Endothelial cell of umbilical vein (primary cell): Measurements from ENCODE around the gene TAF8. TPM values are rescaled to one million over a fixed set of nuclear protein-coding genes. Genes with fewer than 3 reads are reported as not detected.

Experiments
- BruUV-seq: library from RNA; stranded (reverse); fragments of 400-500 nt; replicated peaks from 2 replicates; lab custom pipeline; 2021; lab: Mats Ljungman, UMichigan
- CTCF ChIA-PET: fragments of 300-600, 350-600 bp; sonication (Branson Sonifier 250); formaldehyde crosslinking; loops from one replicate; lab custom pipeline; 2021; ENCODE audit warnings: antibody characterized with exemption, inconsistent platforms; lab: Charles Lee
- POLR2A ChIA-PET: fragments of 300-600, 350-600 bp; sonication (Branson Sonifier 250); formaldehyde crosslinking; loops from one replicate; lab custom pipeline; 2021; ENCODE audit warnings: antibody characterized with exemption, inconsistent platforms; lab: Charles Lee
- DNase-seq: peaks from one replicate; pipeline ENCODE4 v3.0.0-alpha.2; 2011; ENCODE audit warnings: low read depth, low spot score
- FAIRE-seq: peaks from 2 replicates; lab custom pipeline; 2011; peaks lifted over from hg19 to GRCh38; lab: Jason Lieb, UNC
- H2AFZ ChIP-seq: 2 replicates; pipeline ENCODE4 v1.6.0; 2012; ENCODE audit warnings: low read depth, low read length, control low read depth, inconsistent platforms
- H3K27ac ChIP-seq: 2 replicates; pipeline ENCODE4 v1.5.1; 2011; ENCODE audit warnings: low read depth, mild to moderate bottlenecking, control low read depth, low read length, moderate library complexity; ENCODE audit not compliant: insufficient read depth
- H3K27me3 ChIP-seq, 2 experiments: 2 replicates each; pipeline versions ENCODE4 v1.6.0 to v1.6.1; 2011; ENCODE audit warnings: low read length in 2 of 2, mixed read lengths in 1 of 2; ENCODE audit not compliant: control insufficient read depth in 2 of 2, insufficient read depth in 2 of 2
- H3K36me3 ChIP-seq, 2 experiments: 2 replicates in 1 of 2; 3 replicates in 1 of 2; pipeline ENCODE4 v1.5.1; 2011; ENCODE audit warnings: low read length in 2 of 2, mild to moderate bottlenecking in 1 of 2, moderate library complexity in 1 of 2; ENCODE audit not compliant: control insufficient read depth in 2 of 2, insufficient read depth in 2 of 2; ENCODE audit errors: extremely low read depth in 1 of 2
- H3K4me1 ChIP-seq: 3 replicates; pipeline ENCODE4 v1.5.1; 2011; ENCODE audit warnings: mild to moderate bottlenecking, low read length; ENCODE audit not compliant: control insufficient read depth, insufficient read depth; ENCODE audit errors: extremely low read depth
- H3K4me2 ChIP-seq: 2 replicates; pipeline ENCODE4 v1.6.1; 2011; ENCODE audit warnings: low read length, control low read depth, mixed read lengths; ENCODE audit not compliant: insufficient read depth
- H3K4me3 ChIP-seq, 3 experiments: fragments of 200-600 bp in 1 of 3; sonication (generic), shearing (Covaris generic) in 1 of 3; replicated peaks in 1 of 3; 2 replicates each; pipeline ENCODE4 v1.5.1; 2011 to 2016; ENCODE audit warnings: control low read depth in 3 of 3, low read length in 3 of 3, mild to moderate bottlenecking in 2 of 3, inconsistent platforms in 1 of 3, low read depth in 1 of 3, moderate library complexity in 1 of 3; ENCODE audit not compliant: insufficient read depth in 1 of 3
- H3K79me2 ChIP-seq: 2 replicates; pipeline ENCODE4 v1.6.0; 2012; ENCODE audit warnings: low read length, inconsistent platforms; ENCODE audit not compliant: control insufficient read depth, insufficient read depth
- H3K9ac ChIP-seq: replicated peaks from 2 replicates; pipeline ENCODE3; 2011; ENCODE audit warnings: low read length, control low read depth; ENCODE audit not compliant: insufficient read depth; ENCODE audit errors: extremely low read depth
- H3K9me1 ChIP-seq: replicated peaks from 3 replicates; pipeline ENCODE4 v1.6.0; 2011; ENCODE audit warnings: mild to moderate bottlenecking, low read length; ENCODE audit not compliant: control insufficient read depth, insufficient read depth; ENCODE audit errors: extremely low read depth
- H3K9me3 ChIP-seq: replicated peaks from 2 replicates; pipeline ENCODE4 v1.5.1; 2012; ENCODE audit warnings: low read length, inconsistent platforms; ENCODE audit not compliant: control insufficient read depth, insufficient read depth
- H4K20me1 ChIP-seq: replicated peaks from 2 replicates; pipeline ENCODE3; 2011; ENCODE audit warnings: mild to moderate bottlenecking, low read length; ENCODE audit not compliant: control insufficient read depth, insufficient read depth; ENCODE audit errors: extremely low read depth
- EZH2 ChIP-seq: IDR thresholded peaks from 2 replicates; pipeline ENCODE4 v1.6.1; 2012; ENCODE audit warnings: borderline replicate concordance, low read depth, mild to moderate bottlenecking, moderate library complexity, low read length, inconsistent platforms; ENCODE audit not compliant: severe bottlenecking
- FOS ChIP-seq: IDR thresholded peaks from 2 replicates; pipeline ENCODE4 v1.6.1; 2011; ENCODE audit warnings: mild to moderate bottlenecking, low read length, moderate library complexity, borderline replicate concordance; ENCODE audit not compliant: insufficient read depth
- GATA2 ChIP-seq: IDR thresholded peaks from 2 replicates; pipeline ENCODE4 v1.7.0; 2011; ENCODE audit warnings: low read depth, mild to moderate bottlenecking, moderate library complexity, mixed read lengths, low read length; ENCODE audit not compliant: insufficient read length, insufficient read depth
- JUN ChIP-seq: IDR thresholded peaks from 2 replicates; pipeline ENCODE4 v1.6.1; 2011; ENCODE audit warnings: borderline replicate concordance, low read depth; ENCODE audit not compliant: insufficient read length, insufficient read depth
- MYC ChIP-seq: IDR thresholded peaks from one replicate; pipeline ENCODE4 v1.6.1; 2011; ENCODE audit warnings: mild to moderate bottlenecking, low read depth, low read length
- POLR2A ChIP-seq: IDR thresholded peaks from 2 replicates; pipeline ENCODE4 v1.6.1; 2012; ENCODE audit warnings: low read depth, mild to moderate bottlenecking, control low read depth, low read length
- POLR2AphosphoS5 ChIP-seq: IDR thresholded peaks from 2 replicates; pipeline ENCODE4 v1.6.1; 2012; ENCODE audit warnings: low read depth, mild to moderate bottlenecking, control low read depth, low read length, moderate library complexity; ENCODE audit not compliant: insufficient read depth
- dilution Hi-C: fragments of 300-500 bp; cut with MboI; formaldehyde crosslinking; loops from one replicate; pipeline ENCODE4 v1.15.0; 2019; ENCODE audit warnings: low sequenced_read_pairs; ENCODE audit not compliant: extremely low pct_ligation_motif_present
- intact Hi-C: fragments of 100-400 bp; cut with micrococcal nuclease; formaldehyde crosslinking; loops from one replicate; pipeline ENCODE4 v1.10.0; 2022
- polyA plus RNA-seq, 4 experiments: library from polyadenylated mRNA; depleted of rRNA in 3 of 4; stranded (reverse) in 3 of 4; unstranded in 1 of 4; fragments of >200 nt; gene quantifications; 2 replicates each; pipeline versions ENCODE4 v1.2.1 to v1.2.3, GENCODE V29; 2011 to 2012; ENCODE audit warnings: missing spikeins in 1 of 4
- total RNA-seq: library from RNA; stranded (reverse); gene quantifications from 2 replicates; pipeline ENCODE4 v1.2.3, GENCODE V29; 2021
- TF ChIP-seq, protein P1 (sequence below), 2 donors: IDR thresholded peaks; 1 replicate in 1 of 2; 2 replicates in 1 of 2; pipeline ENCODE4 v1.5.1; 2011; ENCODE audit warnings: low read length in 2 of 2, mild to moderate bottlenecking in 2 of 2, moderate library complexity in 2 of 2, control low read depth in 1 of 2, inconsistent platforms in 1 of 2, low read depth in 1 of 2; ENCODE audit not compliant: insufficient read depth in 1 of 2; ENCODE audit errors: extremely low read depth in 1 of 2
- TF ChIP-seq, protein P2 (sequence below): IDR thresholded peaks from 2 replicates; pipeline ENCODE4 v1.6.1; 2011; ENCODE audit not compliant: insufficient read depth, insufficient read length

Gene TAF8
- total and polyA plus RNA-seq, 2 donors (not counting 3 experiments of a cell fraction or from before 2014, with no cell fraction given), result 32.9 to 45.4 TPM

DNA sequence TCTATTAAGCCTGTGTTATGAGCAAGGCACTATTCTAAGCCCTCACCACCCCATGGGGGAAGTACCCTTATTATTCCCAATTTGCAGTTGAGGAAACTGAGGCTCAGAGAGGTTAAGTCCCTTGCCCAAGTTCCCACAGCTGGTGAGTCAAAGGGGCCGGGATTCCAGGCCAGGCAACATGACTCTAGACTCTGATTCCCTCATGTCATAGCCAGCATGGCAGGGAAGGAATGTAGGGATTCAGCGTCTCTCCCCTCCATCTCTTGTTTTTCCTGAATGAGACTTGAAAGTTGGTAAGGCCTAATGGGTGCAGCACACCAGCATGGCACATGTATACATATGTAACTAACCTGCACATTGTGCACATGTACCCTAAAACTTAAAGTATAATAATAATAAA, 85.4 kb downstream of the TAF8 start:
- Histone ChIP-seq H3K4me3 (no peak overlapping the region), H3K27ac (no peak overlapping the region), H3K79me2 (no peaks in the 10 kb centered on the region), H3K36me3 (no peaks in the 10 kb centered on the region), H3K27me3 (no peaks in the 10 kb centered on the region), H2AFZ (no peak overlapping the region), H3K4me1 (peaks cover 22% of the 10 kb centered on the region), H4K20me1 (no peaks in the 10 kb centered on the region), H3K9me1 (no peaks in the 10 kb centered on the region), H3K9me3 (no peaks in the 10 kb centered on the region), H3K4me2 (no peak overlapping the region), H3K9ac (no peak overlapping the region)
- TF ChIP-seq JUN, result no peak
- TF ChIP-seq MYC, result no peak
- TF ChIP-seq POLR2AphosphoS5, result no peak
- TF ChIP-seq, protein P1, sequence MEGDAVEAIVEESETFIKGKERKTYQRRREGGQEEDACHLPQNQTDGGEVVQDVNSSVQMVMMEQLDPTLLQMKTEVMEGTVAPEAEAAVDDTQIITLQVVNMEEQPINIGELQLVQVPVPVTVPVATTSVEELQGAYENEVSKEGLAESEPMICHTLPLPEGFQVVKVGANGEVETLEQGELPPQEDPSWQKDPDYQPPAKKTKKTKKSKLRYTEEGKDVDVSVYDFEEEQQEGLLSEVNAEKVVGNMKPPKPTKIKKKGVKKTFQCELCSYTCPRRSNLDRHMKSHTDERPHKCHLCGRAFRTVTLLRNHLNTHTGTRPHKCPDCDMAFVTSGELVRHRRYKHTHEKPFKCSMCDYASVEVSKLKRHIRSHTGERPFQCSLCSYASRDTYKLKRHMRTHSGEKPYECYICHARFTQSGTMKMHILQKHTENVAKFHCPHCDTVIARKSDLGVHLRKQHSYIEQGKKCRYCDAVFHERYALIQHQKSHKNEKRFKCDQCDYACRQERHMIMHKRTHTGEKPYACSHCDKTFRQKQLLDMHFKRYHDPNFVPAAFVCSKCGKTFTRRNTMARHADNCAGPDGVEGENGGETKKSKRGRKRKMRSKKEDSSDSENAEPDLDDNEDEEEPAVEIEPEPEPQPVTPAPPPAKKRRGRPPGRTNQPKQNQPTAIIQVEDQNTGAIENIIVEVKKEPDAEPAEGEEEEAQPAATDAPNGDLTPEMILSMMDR (IDR thresholded peaks at IDR 0.05; ENCODE audit: extremely low read depth in 1 of 2, insufficient read depth in 1 of 2, low read depth in 1 of 2, low read length in 2 of 2), result no peak
- TF ChIP-seq EZH2, result no peak
- TF ChIP-seq POLR2A, result no peak
- TF ChIP-seq, protein P2, sequence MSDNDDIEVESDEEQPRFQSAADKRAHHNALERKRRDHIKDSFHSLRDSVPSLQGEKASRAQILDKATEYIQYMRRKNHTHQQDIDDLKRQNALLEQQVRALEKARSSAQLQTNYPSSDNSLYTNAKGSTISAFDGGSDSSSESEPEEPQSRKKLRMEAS, result no peak
- TF ChIP-seq FOS, result no peak
- no peak for TF ChIP-seq GATA2
- no peak for FAIRE-seq
- BruUV-seq, result no TSS peak
- dilution Hi-C loops, result no loop called here
- DNase-seq, result no peak
- intact Hi-C loops, result no loop called here
- ChIA-PET POLR2A (interaction anchor here (0.8 kb wide), 1 partner anchor 35 kb away, joined by 5 read pairs; no protein-coding TSS in a partner anchor), CTCF (interaction anchor here (1.5 kb wide), 1 partner anchor 31 kb away, joined by 5 read pairs; no protein-coding TSS in a partner anchor)
